ENCODE data around the gene GSTO2.

GSTO2 gene

GRCh38 chr10:104254493-104255310 lies 14.3 kb upstream of the GSTO2 start, which contains the start of gene GSTO1:
TSS of gene GSTO1 (plus strand) at chr10:104254892. CDS start at chr10:104254929, 37 bp downstream.
- peak in 1 of 2 experiments; percentile 22 for DNase-seq

GRCh38 chr10:104255311-104255981 lies 13.5 kb upstream of the GSTO2 start:
- no peak for DNase-seq

GRCh38 chr10:104256335-104256961 lies 12.5 kb upstream of the GSTO2 start:
- DNase-seq: no peak

GRCh38 chr10:104257235-104257634 lies 11.7 kb upstream of the GSTO2 start:
- no peak for DNase-seq

- DNase-seq: no peak
Observed at GRCh38 chr10:104258209-104258608, 10.8 kb upstream of the GSTO2 start.

GRCh38 chr10:104259456-104259855 lies 9.5 kb upstream of the GSTO2 start:
- no peak for DNase-seq

GRCh38 chr10:104259999-104260774 lies 8.8 kb upstream of the GSTO2 start:
- no peak for DNase-seq

- no peak for DNase-seq
Observed at GRCh38 chr10:104260775-104261115, 8.2 kb upstream of the GSTO2 start.

- DNase-seq: no peak
Observed at GRCh38 chr10:104262055-104262454, 6.9 kb upstream of the GSTO2 start.

- no peak for DNase-seq
Observed at GRCh38 chr10:104264783-104265182, 4.2 kb upstream of the GSTO2 start.

GRCh38 chr10:104267721-104268404 lies 1.1 kb upstream of the GSTO2 start:
- DNase-seq: no peak

GRCh38 chr10:104268405-104268712 lies 625 bp upstream of the GSTO2 start:
- DNase-seq: no peak

- no peak for DNase-seq
Observed at GRCh38 chr10:104273286-104273685, 4.3 kb downstream of the GSTO2 start.

- no peak for DNase-seq
Observed at GRCh38 chr10:104273899-104274575, 5.1 kb downstream of the GSTO2 start.

GRCh38 chr10:104274762-104275721 lies 6.1 kb downstream of the GSTO2 start:
- peak; percentile 33 to 39 for DNase-seq

GRCh38 chr10:104276192-104276591 lies 7.2 kb downstream of the GSTO2 start:
- no peak for DNase-seq

GRCh38 chr10:104277785-104278184 lies 8.8 kb downstream of the GSTO2 start:
- no peak for DNase-seq

GRCh38 chr10:104279550-104280259 lies 10.7 kb downstream of the GSTO2 start:
- no peak for DNase-seq

GRCh38 chr10:104281694-104282093 lies 12.7 kb downstream of the GSTO2 start:
- no peak for DNase-seq

GRCh38 chr10:104284846-104285245 lies 15.9 kb downstream of the GSTO2 start:
- no peak for DNase-seq
